NCI-H1930 (cell line): Measurements from ENCODE around the gene ZNHIT6.

Experiments
- DNase-seq, 2 experiments: peaks; one replicate each; lab custom pipeline; 2025; lab: John Stamatoyannopoulos, UW

The ZNHIT6 gene

DNA sequence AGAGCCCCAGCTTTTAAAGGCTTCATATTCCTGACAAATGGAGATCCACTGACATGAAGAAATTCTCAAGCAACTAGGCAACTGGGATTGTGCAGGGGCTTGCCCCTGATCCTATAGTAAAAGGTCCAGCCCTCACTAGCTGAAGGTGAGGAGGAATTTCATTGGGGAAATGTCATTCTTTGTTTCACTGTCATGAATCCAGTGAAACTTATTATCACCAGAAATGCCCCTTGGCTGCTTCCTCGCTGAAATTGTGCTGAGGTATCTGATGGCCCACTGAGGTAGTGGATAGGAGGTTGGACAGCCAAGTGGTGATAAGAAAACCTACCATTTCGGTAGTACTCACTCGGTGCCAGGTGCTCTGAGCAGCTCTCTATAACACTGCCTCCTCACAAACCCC, 91.5 kb downstream of the ZNHIT6 start:
- DNase-seq, result no peak

DNA sequence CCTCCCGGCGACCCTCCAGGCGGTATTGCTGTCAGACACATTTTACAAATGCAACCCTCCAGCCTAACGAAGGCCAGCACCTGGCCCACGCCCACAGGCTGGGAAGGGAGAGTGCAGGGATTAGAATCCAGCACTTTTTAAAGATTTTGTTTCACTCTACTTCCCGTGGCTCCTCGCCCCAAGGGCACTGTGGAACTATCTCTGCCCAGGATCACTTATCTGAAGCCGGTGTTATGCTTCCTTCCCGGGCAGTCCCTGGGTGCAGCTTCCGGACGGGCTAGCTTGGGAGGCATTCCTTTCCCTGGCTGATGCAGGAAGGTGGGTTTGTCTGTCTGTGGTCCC, 91.9 kb downstream of the ZNHIT6 start:
- DNase-seq, result no peak

DNA sequence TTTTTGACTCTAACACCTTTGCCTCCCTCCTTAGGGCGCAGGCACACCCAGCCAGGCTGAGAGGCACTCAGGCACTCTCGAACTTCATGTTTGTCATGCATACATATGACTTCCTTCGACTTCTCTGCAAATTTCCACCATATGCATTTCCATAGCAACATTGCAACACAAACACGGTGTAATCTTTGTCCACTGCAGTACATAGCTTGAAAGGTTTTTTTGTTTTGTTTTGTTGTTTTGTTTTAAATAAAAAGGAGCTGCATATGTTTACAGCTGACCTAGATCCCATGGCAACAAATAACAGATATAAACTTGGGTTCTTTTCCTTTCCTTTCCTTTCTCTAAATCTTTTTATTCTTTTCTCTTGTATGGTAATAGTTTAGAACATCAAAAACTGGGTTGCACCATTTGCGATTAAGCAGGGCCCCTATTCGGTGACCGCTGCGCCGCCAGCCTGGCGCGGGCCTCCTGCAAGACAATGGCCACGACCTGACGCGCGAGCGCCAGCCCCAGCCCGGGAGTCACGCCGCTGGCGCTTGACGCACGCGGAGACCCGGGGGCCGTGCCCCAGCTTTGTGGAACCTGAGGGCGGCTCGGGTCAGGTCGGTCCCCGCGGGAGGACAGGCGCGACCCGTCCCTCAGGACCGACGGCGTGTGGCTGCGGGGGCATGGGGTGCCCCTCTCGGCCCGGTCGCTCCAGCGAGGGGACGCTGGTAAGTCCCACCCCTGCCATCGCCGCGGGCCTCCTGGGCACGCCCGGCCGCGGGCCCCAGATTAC, 92.5 kb downstream of the ZNHIT6 start:
- no peak for DNase-seq

DNA sequence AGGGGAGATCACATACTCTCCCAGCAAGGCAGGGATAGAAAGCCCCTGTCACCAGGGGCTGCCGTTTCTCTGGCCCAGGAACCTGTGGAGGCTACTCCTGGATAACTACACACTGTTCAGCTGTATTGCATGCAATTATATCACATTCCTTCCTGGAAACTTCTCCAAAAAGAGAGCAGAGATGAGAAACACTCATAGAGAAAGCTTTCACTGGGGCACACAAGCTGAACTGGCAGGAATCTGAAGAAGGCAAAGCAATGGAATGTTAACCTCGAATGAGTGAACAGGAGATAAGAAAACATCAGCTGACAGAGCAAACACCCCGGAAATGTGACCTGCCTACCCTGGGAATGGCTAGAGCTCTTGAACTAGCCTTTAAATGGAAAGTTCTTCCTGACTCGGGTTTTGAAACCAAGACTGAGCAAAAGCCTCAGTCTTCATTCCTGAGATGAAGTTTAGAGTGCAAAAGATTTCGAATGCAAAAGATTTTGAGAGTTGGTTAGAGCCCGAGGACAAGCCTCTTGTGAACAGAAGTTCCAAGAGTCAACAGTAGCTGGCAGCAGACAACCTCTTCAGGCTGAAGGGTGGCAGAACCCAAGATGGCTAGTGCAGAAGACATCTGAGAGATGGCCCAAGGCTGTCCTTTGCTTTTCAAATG, 95.4 kb downstream of the ZNHIT6 start:
- no peak for DNase-seq

DNA sequence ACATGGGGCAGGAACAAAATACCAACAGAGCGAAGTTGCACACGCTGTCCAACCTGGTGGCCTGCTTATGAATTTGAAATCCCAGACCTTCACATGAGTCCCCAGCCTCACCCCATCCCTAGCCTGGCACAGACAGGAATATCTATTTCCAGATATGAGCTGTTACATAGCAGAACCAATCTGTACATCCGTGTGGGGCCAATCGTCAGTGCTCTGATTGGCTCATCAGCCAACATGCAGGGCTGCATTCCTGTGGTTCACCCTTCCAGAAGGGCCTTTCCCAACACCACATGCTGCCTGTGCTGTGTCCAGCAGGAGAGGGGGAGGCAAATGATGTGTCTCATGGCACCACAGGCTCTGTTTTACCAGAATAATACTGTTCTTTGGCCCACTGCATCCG, 96.4 kb downstream of the ZNHIT6 start:
- no peak for DNase-seq

DNA sequence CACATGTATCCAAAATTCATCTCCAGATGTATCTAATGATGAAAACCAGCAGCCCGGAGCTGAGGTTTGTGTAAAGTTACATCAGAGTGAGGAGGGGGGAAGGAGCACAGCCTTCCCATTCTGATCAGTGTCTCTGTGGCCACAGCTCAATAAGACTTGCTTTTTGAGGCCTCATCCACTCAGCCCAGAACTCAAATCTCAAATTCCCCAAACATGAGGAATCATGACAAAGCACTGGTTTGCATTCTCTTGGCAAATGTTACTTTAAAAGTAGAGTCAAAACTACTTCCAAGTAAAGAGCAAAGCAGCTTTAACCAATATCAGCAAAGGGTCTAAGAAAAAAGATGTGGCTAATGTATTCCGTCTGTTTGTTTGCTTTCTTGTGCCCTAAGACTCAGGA, 96.8 kb downstream of the ZNHIT6 start:
- no peak for DNase-seq

DNA sequence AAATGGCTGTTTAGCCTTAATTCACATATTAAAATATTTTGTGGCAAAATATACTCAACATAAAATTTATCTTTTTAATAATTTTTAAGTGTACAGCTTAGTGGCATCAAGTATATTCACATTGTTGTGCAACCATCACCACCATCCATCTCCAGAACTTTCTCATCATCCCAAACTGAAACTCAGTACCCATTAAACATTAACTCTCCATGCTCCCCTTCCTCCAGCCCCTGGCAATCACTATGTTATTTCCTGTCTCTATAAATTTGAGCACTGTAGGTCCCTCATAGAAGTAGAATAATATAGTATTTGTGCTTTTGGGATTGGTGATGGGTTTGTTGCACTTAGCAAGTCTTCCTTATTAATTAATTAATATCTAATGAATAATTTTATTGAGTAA, 98.3 kb downstream of the ZNHIT6 start:
- no peak for DNase-seq

DNA sequence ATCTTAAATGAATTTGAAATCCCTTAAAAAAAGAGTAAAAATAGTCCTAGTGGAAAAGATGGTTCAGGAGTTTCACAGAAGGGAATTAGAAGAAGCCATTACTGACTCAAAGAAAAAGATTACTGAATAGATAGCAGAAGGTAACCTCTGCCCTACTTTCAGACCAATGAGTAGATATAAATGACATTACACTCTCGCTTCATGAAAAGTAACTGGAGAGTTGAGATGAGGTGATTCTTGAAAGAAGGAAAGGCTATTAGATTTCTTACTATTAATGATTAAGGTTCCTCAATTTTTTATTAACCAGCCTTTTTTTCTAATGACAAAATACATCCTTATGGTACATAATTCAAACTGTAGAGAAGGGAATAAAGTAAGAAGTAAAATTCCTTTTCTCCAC, 99.4 kb downstream of the ZNHIT6 start:
- no peak for DNase-seq

DNA sequence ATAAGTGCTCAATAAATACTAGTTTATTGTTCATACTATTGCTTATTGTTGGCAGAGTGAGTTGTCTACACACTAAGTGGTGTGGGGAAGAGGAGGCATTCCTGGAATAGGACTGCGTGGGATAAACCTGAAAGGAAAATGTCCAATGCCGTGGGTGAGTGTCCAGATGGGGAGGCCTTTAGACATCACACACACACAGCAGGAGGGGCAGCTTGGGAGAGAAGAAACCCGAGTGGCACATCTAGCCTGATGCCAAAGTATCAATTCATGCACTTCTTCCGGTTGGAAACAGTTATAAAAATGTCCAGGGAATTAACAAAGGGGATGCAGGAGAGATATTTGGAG, 100.3 kb downstream of the ZNHIT6 start:
- DNase-seq, result no peak

DNA sequence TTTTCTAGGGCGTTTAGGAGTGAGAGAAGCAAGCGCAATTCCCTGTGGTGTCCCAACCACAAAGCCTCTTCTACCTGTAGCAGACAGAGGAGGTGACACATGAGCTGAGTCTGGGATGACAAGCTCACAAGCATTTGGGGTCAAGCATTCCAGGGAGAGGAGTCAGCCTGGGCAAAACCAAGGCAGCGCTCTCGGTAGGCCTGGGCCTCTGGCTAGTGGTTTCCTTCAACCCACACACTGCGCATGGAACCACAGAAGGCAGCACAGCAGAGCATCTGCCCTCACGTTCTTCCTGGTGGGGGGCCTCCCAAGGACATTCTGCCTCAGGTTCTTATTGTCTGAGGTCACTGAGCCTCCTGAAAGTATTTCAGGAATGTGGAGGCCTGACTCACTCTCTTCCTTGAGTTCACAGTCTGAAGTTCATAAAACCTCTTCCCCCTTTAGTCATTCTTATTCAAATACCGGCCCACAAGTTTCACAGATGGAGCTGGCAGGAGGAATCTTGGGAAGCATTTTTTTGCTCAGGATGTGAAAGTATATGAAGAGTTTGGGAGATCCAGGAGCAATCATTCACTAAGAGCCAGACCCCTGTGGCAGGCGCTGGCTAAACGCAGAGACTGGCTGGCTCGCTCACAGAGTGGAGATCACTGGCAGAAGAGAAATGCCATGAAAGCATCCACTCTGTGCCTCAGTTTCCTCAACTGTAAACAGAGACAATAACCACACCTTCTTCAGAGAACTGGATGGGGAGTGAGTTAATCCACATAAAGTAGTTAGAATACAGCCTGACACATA, 100.9 kb downstream of the ZNHIT6 start:
- DNase-seq, result no peak

DNA sequence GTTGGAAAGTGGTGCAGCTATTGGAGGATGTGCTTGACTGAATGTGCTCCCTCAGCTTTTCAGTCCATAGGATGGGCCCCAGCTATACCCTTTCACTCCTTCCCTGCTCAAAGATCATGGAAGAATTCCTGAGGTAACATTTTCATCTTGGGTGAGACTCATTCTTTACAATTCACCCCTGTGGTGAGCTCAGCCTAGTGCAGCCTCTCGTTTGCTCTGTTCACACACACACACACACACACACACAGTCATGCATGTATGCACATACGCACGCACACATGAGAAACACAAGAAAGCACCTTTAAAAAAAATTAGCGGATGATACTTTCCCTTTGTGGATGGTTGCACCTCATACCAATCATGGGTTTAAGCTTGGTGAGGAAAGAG, 101.8 kb downstream of the ZNHIT6 start:
- DNase-seq, result no peak

DNA sequence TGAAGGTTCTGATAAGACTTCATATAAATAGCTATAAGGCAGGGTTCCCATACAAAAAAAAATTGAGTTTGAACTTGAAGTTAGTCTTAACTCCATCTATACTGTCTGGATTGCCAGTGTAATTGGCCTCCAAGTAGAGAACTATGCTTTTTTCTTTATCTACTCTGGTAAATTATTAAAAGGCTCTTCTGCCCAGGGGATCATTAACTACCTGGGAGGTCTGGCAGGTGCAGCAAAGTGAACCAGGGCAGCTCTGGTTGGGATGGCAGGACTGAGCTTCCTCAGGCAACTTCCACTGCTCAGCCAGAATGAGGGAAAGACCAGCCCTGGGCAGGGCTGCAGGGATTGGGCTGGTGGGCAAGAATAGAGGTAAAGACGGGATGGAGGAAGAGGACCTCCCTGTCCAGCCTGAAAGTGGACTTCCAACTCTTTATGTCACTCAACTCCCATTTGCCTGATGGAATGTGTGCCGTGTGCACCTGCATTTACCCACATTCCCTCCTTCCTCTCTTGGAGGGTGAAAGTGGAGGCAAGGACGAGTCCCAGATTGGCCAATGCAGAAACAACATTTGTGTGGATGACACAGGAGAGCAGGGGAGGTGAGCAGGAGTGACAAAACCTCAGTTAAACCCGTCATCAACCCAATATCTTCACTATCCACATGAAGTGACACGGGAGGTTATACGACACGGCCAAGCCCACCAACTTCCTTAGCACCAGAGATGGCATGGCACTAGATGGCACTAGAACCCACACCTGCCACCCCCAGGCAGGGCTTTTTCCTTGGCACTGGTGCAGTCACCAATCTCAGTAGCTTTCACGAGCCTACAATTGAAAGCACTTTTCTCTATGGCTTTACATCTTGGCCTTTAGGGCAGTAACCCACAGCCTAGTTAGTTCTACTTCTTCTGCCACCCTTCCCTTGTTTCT, 102.5 kb downstream of the ZNHIT6 start:
- DNase-seq, result no peak

DNA sequence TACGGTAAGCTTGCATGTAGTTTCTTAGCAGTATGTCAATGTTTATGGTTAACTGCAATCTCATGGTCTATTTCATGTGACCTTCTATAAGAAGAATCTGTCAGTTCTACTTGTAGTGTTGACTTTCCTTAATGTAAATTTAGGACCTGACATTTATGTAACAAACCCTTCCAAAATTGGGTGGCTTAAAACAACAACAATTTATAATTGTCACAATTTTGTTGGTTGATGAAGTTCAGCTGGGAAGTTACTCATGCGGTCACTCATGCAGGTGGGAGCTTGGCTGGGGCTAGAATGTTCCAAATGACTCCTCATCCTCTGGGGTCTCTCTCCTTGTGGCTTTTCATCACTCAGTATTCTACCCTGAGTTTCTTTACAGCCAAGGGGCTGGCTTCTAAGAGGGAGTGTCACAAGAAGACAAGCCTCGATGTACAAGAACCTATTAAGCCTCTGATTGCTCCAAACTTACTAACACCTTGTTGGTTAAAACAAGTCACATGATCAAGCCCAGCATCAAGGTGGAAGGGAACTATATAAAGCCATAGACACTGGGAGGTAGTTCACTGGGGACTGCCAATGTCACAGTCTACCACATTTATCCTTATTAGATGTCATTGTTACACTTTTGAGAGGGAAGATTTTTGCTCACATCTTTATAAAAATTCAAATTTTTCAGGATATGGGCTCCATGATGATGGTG, 103.8 kb downstream of the ZNHIT6 start:
- DNase-seq, result no peak

DNA sequence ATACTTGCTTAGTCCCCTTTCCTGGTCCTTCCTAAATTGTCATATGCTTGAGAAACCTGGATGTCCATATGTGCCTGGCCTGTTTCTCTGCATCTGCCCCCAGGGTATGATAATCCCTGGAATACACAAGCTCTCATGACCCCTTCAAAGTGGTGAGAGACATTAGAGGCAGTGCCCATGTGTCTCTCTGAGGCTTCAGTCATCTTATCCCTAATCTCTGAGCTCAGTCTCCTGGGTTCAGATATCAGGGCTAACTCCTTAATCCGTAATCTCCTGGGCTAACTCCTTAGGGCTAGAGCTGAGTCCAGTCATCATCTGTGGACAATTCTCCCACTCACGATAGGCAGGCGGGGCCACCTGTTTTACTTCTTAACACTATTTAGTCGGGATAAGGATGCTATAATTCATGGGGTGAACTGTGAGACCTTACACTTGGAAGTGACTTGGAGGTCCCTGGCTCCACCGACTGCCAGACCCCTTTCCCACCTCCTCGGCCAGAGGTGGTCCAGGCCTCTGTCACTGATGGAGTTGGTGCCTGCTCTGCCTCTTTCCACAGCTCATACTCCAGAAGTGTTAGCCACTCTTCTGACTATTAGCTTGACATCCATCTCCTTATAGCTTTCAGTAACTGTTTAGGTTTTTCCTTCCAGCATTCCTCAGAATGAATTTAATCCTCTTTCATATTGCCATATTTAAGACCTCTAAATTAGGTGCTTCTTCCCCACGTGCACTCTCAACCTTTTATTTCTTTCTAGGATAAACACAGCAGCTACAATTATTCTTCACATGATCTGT, 105.0 kb downstream of the ZNHIT6 start:
- no peak for DNase-seq

DNA sequence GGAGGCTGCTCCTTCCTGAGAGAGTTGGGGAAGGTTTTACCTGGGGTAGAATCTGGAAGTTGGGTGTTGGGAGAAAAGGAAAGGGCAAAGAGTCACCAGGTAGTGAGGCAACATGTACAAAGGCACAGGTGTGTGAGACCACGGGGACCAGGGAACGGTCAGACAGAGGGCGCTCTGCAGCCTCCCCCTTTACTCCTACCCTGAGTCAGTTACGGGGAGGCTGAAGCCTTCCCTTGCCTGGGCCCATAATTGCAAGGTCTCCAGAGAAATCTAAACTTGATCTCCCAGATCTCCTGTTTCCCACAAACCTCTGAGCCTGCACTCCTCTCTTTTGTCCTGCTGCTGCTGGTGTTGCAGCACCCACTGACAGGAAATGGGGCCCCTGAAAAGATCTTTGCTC, 105.7 kb downstream of the ZNHIT6 start:
- no peak for DNase-seq

DNA sequence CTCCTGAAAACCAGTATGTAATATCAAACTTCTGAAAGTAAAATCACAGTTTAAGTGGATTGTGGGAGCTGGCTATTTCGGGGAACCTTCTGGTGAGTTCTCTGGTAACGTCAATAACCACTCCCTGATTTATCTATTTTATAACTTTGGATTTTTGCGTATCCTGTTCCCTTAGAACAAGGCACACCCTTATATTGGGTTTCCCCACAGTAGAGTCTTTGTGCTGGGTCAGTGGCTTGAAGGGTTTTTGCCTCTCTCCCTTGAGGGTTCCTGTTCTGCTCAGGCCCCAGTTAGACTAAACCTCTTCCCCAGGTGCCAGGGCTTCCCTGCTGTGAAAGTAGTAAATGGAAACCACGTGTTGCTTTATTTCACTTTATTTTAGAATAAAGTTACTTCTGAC, 106.3 kb downstream of the ZNHIT6 start:
- DNase-seq, result no peak

DNA sequence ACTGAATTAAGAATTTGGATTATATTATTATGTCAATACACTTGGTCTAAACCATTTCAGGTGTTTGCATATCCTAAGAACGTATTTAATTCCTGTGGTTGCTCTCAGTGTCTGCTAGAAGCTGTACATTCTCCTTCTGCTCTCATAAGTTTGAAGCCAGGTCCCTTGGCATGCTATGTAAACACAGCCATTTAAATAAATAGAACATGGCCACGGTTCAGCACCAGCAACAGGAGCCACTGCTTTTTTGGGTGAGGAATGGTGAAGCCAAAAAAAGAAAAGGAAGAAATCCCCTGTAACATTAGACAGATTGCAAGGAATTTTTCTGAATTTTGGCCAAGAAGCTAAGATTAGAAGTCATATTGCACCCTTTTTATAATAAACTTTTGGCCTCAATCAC, 108.6 kb downstream of the ZNHIT6 start:
- no peak for DNase-seq
